ENCODE results near the gene EDN3. TPM values are rescaled to one million over a fixed set of nuclear protein-coding genes. Genes with fewer than 3 reads are reported as not detected.

The EDN3 gene
- total and polyA plus RNA-seq, 2 donors (not counting 3 experiments of a cell fraction or from before 2014, with no cell fraction given), result not detected

DNA sequence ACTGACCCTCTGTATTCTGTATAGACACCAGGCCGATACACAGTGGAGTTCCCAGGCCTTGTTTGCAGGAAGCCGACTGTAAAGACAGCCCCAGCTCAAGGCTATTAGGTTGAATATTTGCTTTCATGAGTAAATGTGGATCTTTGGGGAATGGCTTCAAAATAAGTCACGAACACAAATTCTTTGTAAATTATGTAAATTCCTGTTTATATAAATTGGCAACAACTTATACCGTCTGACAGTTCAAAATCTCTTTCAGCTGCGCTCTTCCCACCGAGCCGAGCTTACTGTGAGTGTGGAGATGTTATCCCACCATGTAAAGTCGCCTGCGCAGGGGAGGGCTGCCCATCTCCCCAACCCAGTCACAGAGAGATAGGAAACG lies 24.7 kb downstream of the EDN3 start:
- H3K4me3 ChIP-seq (replicated peaks in 1 of 3; ENCODE audit: insufficient read depth in 1 of 3, low read depth in 1 of 3, low read length in 3 of 3), result no peak overlapping the region

DNA sequence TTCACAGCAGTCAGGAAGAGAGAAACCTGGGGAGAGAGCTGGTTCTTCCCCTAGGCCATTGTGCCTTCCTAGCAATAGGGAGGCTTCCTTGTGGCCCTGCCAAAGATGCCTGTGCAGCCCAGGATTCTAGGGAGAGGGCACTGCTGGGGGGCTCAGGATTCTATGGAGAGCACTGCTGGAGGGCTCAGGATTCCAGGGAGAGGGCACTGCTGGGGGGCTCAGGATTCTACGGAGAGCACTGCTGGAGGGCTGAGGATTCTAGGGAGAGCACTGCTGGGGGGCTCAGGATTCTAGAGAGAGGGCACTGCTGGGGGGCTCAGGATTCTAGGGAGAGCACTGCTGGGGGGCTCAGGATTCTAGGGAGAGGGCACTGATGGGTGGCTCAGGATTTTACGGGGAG lies 25.8 kb downstream of the EDN3 start:
- no peak overlapping the region for H3K4me3 ChIP-seq (replicated peaks in 1 of 3; ENCODE audit: insufficient read depth in 1 of 3, low read depth in 1 of 3, low read length in 3 of 3)
- no peaks in the 10 kb centered on the region for H3K36me3 ChIP-seq (ENCODE audit: control insufficient read depth in 2 of 2, extremely low read depth in 1 of 2, insufficient read depth in 2 of 2, low read length in 2 of 2)
- H2AFZ ChIP-seq (ENCODE audit: low read depth, low read length), result no peak overlapping the region
- no peak for FAIRE-seq
- dilution Hi-C loops (cut with MboI; ENCODE audit: extremely low pct_ligation_motif_present, low sequenced_read_pairs), result no loop called here
- POLR2A ChIA-PET, result no interaction called here
- no peak overlapping the region for H3K9ac ChIP-seq (replicated peaks; ENCODE audit: extremely low read depth, insufficient read depth, low read length)
- no peaks in the 10 kb centered on the region for H3K9me3 ChIP-seq (replicated peaks; ENCODE audit: control insufficient read depth, insufficient read depth, low read length)
- H4K20me1 ChIP-seq (replicated peaks; ENCODE audit: control insufficient read depth, extremely low read depth, insufficient read depth, low read length), result no peaks in the 10 kb centered on the region
- H3K4me2 ChIP-seq (ENCODE audit: insufficient read depth, low read length), result no peak overlapping the region
- CTCF ChIA-PET, result no interaction called here
- no peaks in the 10 kb centered on the region for H3K9me1 ChIP-seq (replicated peaks; ENCODE audit: control insufficient read depth, extremely low read depth, insufficient read depth, low read length)
- H3K4me1 ChIP-seq (ENCODE audit: control insufficient read depth, extremely low read depth, insufficient read depth, low read length), result no peaks in the 10 kb centered on the region
- no TSS peak for BruUV-seq (replicated peaks)
- DNase-seq (ENCODE audit: low read depth, low spot score), result no peak
- intact Hi-C loops (cut with micrococcal nuclease), result no loop called here
- H3K27ac ChIP-seq (ENCODE audit: insufficient read depth, low read depth, low read length), result no peak overlapping the region
- H3K79me2 ChIP-seq (ENCODE audit: control insufficient read depth, insufficient read depth, low read length), result no peaks in the 10 kb centered on the region
- no peaks in the 10 kb centered on the region for H3K27me3 ChIP-seq (ENCODE audit: control insufficient read depth in 2 of 2, insufficient read depth in 2 of 2, low read length in 2 of 2)
- no peak for TF ChIP-seq FOS (IDR thresholded peaks at IDR 0.05; ENCODE audit: borderline replicate concordance, insufficient read depth, low read length)
- TF ChIP-seq POLR2AphosphoS5 (IDR thresholded peaks at IDR 0.05; ENCODE audit: insufficient read depth, low read depth, low read length), result no peak
- TF ChIP-seq, protein P1, sequence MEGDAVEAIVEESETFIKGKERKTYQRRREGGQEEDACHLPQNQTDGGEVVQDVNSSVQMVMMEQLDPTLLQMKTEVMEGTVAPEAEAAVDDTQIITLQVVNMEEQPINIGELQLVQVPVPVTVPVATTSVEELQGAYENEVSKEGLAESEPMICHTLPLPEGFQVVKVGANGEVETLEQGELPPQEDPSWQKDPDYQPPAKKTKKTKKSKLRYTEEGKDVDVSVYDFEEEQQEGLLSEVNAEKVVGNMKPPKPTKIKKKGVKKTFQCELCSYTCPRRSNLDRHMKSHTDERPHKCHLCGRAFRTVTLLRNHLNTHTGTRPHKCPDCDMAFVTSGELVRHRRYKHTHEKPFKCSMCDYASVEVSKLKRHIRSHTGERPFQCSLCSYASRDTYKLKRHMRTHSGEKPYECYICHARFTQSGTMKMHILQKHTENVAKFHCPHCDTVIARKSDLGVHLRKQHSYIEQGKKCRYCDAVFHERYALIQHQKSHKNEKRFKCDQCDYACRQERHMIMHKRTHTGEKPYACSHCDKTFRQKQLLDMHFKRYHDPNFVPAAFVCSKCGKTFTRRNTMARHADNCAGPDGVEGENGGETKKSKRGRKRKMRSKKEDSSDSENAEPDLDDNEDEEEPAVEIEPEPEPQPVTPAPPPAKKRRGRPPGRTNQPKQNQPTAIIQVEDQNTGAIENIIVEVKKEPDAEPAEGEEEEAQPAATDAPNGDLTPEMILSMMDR (IDR thresholded peaks at IDR 0.05; ENCODE audit: extremely low read depth in 1 of 2, insufficient read depth in 1 of 2, low read depth in 1 of 2, low read length in 2 of 2), result no peak
- no peak for TF ChIP-seq MYC (IDR thresholded peaks at IDR 0.05; ENCODE audit: low read depth, low read length)
- no peak for TF ChIP-seq JUN (IDR thresholded peaks at IDR 0.05; ENCODE audit: borderline replicate concordance, insufficient read depth, insufficient read length, low read depth)
- no peak for TF ChIP-seq EZH2 (IDR thresholded peaks at IDR 0.05; ENCODE audit: borderline replicate concordance, low read depth, low read length, severe bottlenecking)
- TF ChIP-seq, protein P2, sequence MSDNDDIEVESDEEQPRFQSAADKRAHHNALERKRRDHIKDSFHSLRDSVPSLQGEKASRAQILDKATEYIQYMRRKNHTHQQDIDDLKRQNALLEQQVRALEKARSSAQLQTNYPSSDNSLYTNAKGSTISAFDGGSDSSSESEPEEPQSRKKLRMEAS (IDR thresholded peaks at IDR 0.05; ENCODE audit: insufficient read depth, insufficient read length), result no peak
- TF ChIP-seq GATA2 (IDR thresholded peaks at IDR 0.05; ENCODE audit: insufficient read depth, insufficient read length, low read depth, low read length), result no peak
- TF ChIP-seq POLR2A (IDR thresholded peaks at IDR 0.05; ENCODE audit: low read depth, low read length), result no peak

More for the DNA sequence above, 24.7 kb downstream of the EDN3 start:
- Histone ChIP-seq H3K79me2 (ENCODE audit: control insufficient read depth, insufficient read depth, low read length) (no peaks in the 10 kb centered on the region), H3K9me3 (replicated peaks; ENCODE audit: control insufficient read depth, insufficient read depth, low read length) (no peaks in the 10 kb centered on the region), H4K20me1 (replicated peaks; ENCODE audit: control insufficient read depth, extremely low read depth, insufficient read depth, low read length) (no peaks in the 10 kb centered on the region), H3K27ac (ENCODE audit: insufficient read depth, low read depth, low read length) (no peak overlapping the region), H3K4me1 (ENCODE audit: control insufficient read depth, extremely low read depth, insufficient read depth, low read length) (no peaks in the 10 kb centered on the region), H2AFZ (ENCODE audit: low read depth, low read length) (no peak overlapping the region), H3K36me3 (ENCODE audit: control insufficient read depth in 2 of 2, extremely low read depth in 1 of 2, insufficient read depth in 2 of 2, low read length in 2 of 2) (no peaks in the 10 kb centered on the region), H3K27me3 (ENCODE audit: control insufficient read depth in 2 of 2, insufficient read depth in 2 of 2, low read length in 2 of 2) (no peaks in the 10 kb centered on the region), H3K9ac (replicated peaks; ENCODE audit: extremely low read depth, insufficient read depth, low read length) (no peak overlapping the region), H3K4me2 (ENCODE audit: insufficient read depth, low read length) (no peak overlapping the region), H3K9me1 (replicated peaks; ENCODE audit: control insufficient read depth, extremely low read depth, insufficient read depth, low read length) (no peaks in the 10 kb centered on the region)
- ChIA-PET CTCF (no interaction called here), POLR2A (no interaction called here)
- intact Hi-C loops (cut with micrococcal nuclease), result no loop called here
- no TSS peak for BruUV-seq (replicated peaks)
- TF ChIP-seq, protein P2 (IDR thresholded peaks at IDR 0.05; ENCODE audit: insufficient read depth, insufficient read length), result no peak
- TF ChIP-seq EZH2 (IDR thresholded peaks at IDR 0.05; ENCODE audit: borderline replicate concordance, low read depth, low read length, severe bottlenecking), result no peak
- TF ChIP-seq FOS (IDR thresholded peaks at IDR 0.05; ENCODE audit: borderline replicate concordance, insufficient read depth, low read length), result no peak
- TF ChIP-seq, protein P1 (IDR thresholded peaks at IDR 0.05; ENCODE audit: extremely low read depth in 1 of 2, insufficient read depth in 1 of 2, low read depth in 1 of 2, low read length in 2 of 2), result no peak
- no peak for DNase-seq (ENCODE audit: low read depth, low spot score)
- no peak for FAIRE-seq
- dilution Hi-C loops (cut with MboI; ENCODE audit: extremely low pct_ligation_motif_present, low sequenced_read_pairs), result no loop called here

Data from endothelial cell of umbilical vein (primary cell).